Measurements from ENCODE around the gene FSCB. TPM values are rescaled to one million over a fixed set of nuclear protein-coding genes. Genes with fewer than 3 reads are reported as not detected.

Gene FSCB
- total and polyA plus RNA-seq, 2 experiments from 2014 or later, result not detected

DNA sequence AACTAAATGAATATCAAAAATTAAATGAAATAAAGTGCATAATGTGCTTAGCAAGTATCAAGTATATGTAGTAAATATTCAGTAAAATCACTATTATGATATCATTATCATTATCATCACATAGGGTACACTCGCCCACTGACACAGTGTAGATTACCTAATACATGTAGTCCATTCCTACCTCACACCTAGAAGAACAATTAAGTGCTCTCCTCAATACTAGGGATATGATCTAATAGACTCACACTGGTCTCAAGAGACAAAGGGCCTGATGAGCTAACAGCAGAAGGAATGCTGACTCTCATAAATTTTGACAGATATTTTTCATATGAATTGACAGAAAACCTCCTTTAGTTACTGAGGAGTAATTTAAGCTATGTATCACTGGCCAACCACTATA lies 29.1 kb downstream of the FSCB start:
- Histone ChIP-seq H4K20me1 (ENCODE audit: insufficient read depth, poor library complexity, severe bottlenecking) (no peaks in the 10 kb centered on the region), H2AFZ (no peak overlapping the region), H3K79me2 (no peaks in the 10 kb centered on the region), H3K36me3 (replicated peaks; ENCODE audit: insufficient read depth, low read depth) (no peaks in the 10 kb centered on the region), H3K4me1 (ENCODE audit: insufficient read depth) (no peaks in the 10 kb centered on the region), H3K9me2 (replicated peaks; ENCODE audit: insufficient read depth) (no peaks in the 10 kb centered on the region), H3K27ac (no peak overlapping the region), H3K4me3 (no peak overlapping the region), H3K9me3 (ENCODE audit: low read depth) (no peaks in the 10 kb centered on the region), H3K27me3 (no peaks in the 10 kb centered on the region), H3K4me2 (no peak overlapping the region)
- TF ChIP-seq EZH2phosphoT487 (IDR thresholded peaks at IDR 0.05; ENCODE audit: low read depth, severe bottlenecking, unreplicated experiment) (no peak), EZH2 (IDR thresholded peaks at IDR 0.05; ENCODE audit: borderline replicate concordance) (no peak)
- TF ChIP-seq, protein P1, sequence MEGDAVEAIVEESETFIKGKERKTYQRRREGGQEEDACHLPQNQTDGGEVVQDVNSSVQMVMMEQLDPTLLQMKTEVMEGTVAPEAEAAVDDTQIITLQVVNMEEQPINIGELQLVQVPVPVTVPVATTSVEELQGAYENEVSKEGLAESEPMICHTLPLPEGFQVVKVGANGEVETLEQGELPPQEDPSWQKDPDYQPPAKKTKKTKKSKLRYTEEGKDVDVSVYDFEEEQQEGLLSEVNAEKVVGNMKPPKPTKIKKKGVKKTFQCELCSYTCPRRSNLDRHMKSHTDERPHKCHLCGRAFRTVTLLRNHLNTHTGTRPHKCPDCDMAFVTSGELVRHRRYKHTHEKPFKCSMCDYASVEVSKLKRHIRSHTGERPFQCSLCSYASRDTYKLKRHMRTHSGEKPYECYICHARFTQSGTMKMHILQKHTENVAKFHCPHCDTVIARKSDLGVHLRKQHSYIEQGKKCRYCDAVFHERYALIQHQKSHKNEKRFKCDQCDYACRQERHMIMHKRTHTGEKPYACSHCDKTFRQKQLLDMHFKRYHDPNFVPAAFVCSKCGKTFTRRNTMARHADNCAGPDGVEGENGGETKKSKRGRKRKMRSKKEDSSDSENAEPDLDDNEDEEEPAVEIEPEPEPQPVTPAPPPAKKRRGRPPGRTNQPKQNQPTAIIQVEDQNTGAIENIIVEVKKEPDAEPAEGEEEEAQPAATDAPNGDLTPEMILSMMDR (IDR thresholded peaks at IDR 0.05; ENCODE audit: poor library complexity), result no peak
- DNase-seq (ENCODE audit: low spot score), result no peak
- WGBS (ENCODE audit: low lambda C conversion rate, missing lambda C conversion rate), result 100% methylated on average over 1 of the region's 1 CpG

DNA sequence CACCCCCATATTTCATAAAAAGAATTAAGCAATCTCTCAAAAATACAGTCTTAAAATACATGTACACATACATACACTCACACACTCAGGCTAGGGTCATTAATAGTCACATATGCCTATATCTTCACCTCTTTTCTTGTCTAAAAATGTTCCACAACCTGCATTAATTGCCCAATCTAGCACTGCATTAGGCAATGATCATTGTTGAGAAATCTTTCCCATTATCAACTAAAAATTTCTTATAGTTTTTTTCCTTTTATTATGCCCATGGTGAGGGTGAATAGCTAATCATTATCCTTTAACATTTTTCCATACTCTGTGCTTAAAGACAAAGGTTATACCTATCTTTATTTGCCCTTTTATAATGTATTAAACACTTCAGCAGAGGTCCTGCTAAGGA lies 38.3 kb downstream of the FSCB start:
- Histone ChIP-seq H3K4me2 (no peak overlapping the region), H3K27ac (no peak overlapping the region), H3K36me3 (replicated peaks; ENCODE audit: insufficient read depth, low read depth) (no peaks in the 10 kb centered on the region), H4K20me1 (ENCODE audit: insufficient read depth, poor library complexity, severe bottlenecking) (no peaks in the 10 kb centered on the region), H3K79me2 (no peaks in the 10 kb centered on the region), H3K9me2 (replicated peaks; ENCODE audit: insufficient read depth) (no peaks in the 10 kb centered on the region), H2AFZ (no peak overlapping the region), H3K27me3 (no peaks in the 10 kb centered on the region), H3K9me3 (ENCODE audit: low read depth) (no peaks in the 10 kb centered on the region), H3K4me1 (ENCODE audit: insufficient read depth) (no peaks in the 10 kb centered on the region), H3K4me3 (no peak overlapping the region)
- DNase-seq (ENCODE audit: low spot score), result no peak
- TF ChIP-seq EZH2 (IDR thresholded peaks at IDR 0.05; ENCODE audit: borderline replicate concordance) (no peak), EZH2phosphoT487 (IDR thresholded peaks at IDR 0.05; ENCODE audit: low read depth, severe bottlenecking, unreplicated experiment) (no peak)
- TF ChIP-seq, protein P1 (IDR thresholded peaks at IDR 0.05; ENCODE audit: poor library complexity), result no peak

DNA sequence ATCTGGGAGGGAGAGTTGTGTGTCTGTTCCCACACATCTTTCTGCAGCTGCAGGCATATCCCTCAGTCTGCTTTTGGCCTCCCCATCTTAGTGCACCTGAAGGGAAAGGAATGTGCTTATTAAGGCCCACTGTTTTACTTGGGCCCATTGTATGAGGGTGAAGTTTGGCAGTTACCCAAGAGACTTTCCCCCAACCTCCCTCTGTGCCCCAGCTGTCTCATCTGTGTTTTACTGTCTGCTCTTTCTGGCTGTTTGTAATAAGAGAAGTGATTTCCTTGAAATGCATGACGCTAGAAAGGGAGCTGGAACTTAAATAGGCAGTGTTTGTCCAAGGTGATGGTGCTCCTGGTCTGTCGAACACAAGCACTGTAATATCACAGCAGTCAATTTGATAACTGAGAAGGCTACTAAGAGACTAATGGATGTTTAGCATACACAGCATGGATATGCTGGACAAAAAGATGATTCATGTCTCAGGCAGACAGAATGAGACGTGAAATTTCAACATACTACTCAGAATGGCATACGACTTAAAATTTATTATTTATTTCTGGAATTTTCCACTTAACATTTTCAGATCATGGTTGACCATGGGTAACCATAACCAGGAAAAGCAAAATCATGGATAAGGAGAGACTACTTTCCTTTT lies 43.6 kb downstream of the FSCB start:
- H3K4me3 ChIP-seq, result no peak overlapping the region
- no peak for TF ChIP-seq EZH2phosphoT487 (IDR thresholded peaks at IDR 0.05; ENCODE audit: low read depth, severe bottlenecking, unreplicated experiment)
- TF ChIP-seq EZH2 (IDR thresholded peaks at IDR 0.05; ENCODE audit: borderline replicate concordance), result no peak
- TF ChIP-seq, protein P1 (IDR thresholded peaks at IDR 0.05; ENCODE audit: poor library complexity), result no peak
- H3K36me3 ChIP-seq (replicated peaks; ENCODE audit: insufficient read depth, low read depth), result no peaks in the 10 kb centered on the region
- no peaks in the 10 kb centered on the region for H3K9me2 ChIP-seq (replicated peaks; ENCODE audit: insufficient read depth)
- WGBS (ENCODE audit: low lambda C conversion rate, missing lambda C conversion rate), result 58% methylated on average over 4 of the region's 4 CpGs
- no peaks in the 10 kb centered on the region for H3K4me1 ChIP-seq (ENCODE audit: insufficient read depth)
- no peak for DNase-seq (ENCODE audit: low spot score)
- no peaks in the 10 kb centered on the region for H3K27me3 ChIP-seq
- no peaks in the 10 kb centered on the region for H3K9me3 ChIP-seq (ENCODE audit: low read depth)
- H3K27ac ChIP-seq, result no peak overlapping the region
- no peak overlapping the region for H2AFZ ChIP-seq
- H4K20me1 ChIP-seq (ENCODE audit: insufficient read depth, poor library complexity, severe bottlenecking), result no peaks in the 10 kb centered on the region
- H3K79me2 ChIP-seq, result no peaks in the 10 kb centered on the region
- H3K4me2 ChIP-seq, result no peak overlapping the region
